Testis (tissue), 3 donors: ENCODE results near the gene DAB2IP. TPM values are rescaled to one million over a fixed set of nuclear protein-coding genes. Genes with fewer than 3 reads are reported as not detected.

Experiments
- DNase-seq: peaks from one replicate; pipeline ENCODE4 v3.0.0-alpha.2; 2019
- H3K27ac ChIP-seq, 2 donors: fragments of 200-600 bp; sonication (generic); one replicate each; pipeline ENCODE4 v1.5.1; 2019
- H3K27me3 ChIP-seq: fragments of 200-600 bp; sonication (generic); one replicate; pipeline ENCODE4 v1.5.1; 2019
- H3K36me3 ChIP-seq: fragments of 200-600 bp; sonication (generic); one replicate; pipeline ENCODE4 v1.5.1; 2017; ENCODE audit warnings: low read depth; ENCODE audit errors: missing control alignments
- H3K4me1 ChIP-seq: fragments of 200-600 bp; sonication (generic); one replicate; pipeline ENCODE4 v1.5.1; 2019
- H3K4me3 ChIP-seq, 2 donors: fragments of 200-600 bp; sonication (generic); one replicate each; pipeline ENCODE4 v1.5.1; 2017 to 2019
- H3K9me3 ChIP-seq: fragments of 200-600 bp; sonication (generic); one replicate; pipeline ENCODE4 v1.5.1; 2017
- CTCF ChIP-seq, 3 experiments: fragments of 450-650 bp in 2 of 3; fragments of 200-600 bp in 1 of 3; sonication (generic) in 1 of 3; IDR thresholded peaks; one replicate each; pipeline ENCODE4 v1.5.1; 2016 to 2019; ENCODE audit warnings: antibody characterized with exemption in 3 of 3, mild to moderate bottlenecking in 2 of 3, moderate library complexity in 1 of 3
- POLR2A ChIP-seq: fragments of 450-650 bp; IDR thresholded peaks from one replicate; pipeline ENCODE4 v1.6.1; 2017; ENCODE audit warnings: antibody characterized with exemption, mild to moderate bottlenecking, moderate library complexity
- WGBS, 2 donors: methylation state at CpG; one replicate each; pipeline ENCODE4 v1.1.5; 2018; 5-methylcytosine and 5-hydroxymethylcytosine counted together
- intact Hi-C: fragments of 100-400 bp; cut with DNase I; formaldehyde crosslinking; loops from one replicate; pipeline ENCODE4 v1.15.1; 2023; ENCODE audit warnings: low total_unique reads
- polyA plus RNA-seq: library from polyadenylated mRNA; stranded (reverse); fragments of 350-450 nt; fragmentation: Illumina TruSeq; extraction: RNeasy Lipid Tissue Mini Kit (QIAGEN cat#74804); gene quantifications from one replicate; pipeline ENCODE4 v1.2.3, GENCODE V29; 2014; ENCODE audit warnings: low read depth, low replicate concordance; ENCODE audit not compliant: insufficient read depth
- total RNA-seq, 2 donors: library from RNA; depleted of rRNA; stranded (reverse); fragments of >200 nt; gene quantifications; one replicate each; pipeline ENCODE4 v1.2.3, GENCODE V29; 2016

DAB2IP gene
- total and polyA plus RNA-seq, 3 donors from 2014 or later: 57.7 to 136 (median 102) TPM

GRCh38 chr9:121717141-121717991 lies 65.9 kb downstream of the DAB2IP start:
- Histone ChIP-seq H3K9me3 (no peaks in the 10 kb centered on the region), H3K4me3 (no peak overlapping the region), H3K27ac (no peak overlapping the region), H3K4me1 (peaks cover 34% of the 10 kb centered on the region), H3K27me3 (no peaks in the 10 kb centered on the region), H3K36me3 (no peaks in the 10 kb centered on the region)
- TF ChIP-seq POLR2A: no peak
- no peak for TF ChIP-seq CTCF (IDR thresholded peaks at IDR 0.05)
- DNase-seq: no peak
- 87 to 88% methylated on average over 18 to 19 of the region's 19 CpGs for WGBS, 2 donors
- intact Hi-C loops: no loop called here

GRCh38 chr9:121718084-121718483 lies 66.7 kb downstream of the DAB2IP start:
- WGBS, 2 donors: 61 to 76% methylated on average over 8 to 16 of the region's 16 CpGs
- no peaks in the 10 kb centered on the region for H3K36me3 ChIP-seq
- H3K27me3 ChIP-seq: no peaks in the 10 kb centered on the region
- no peaks in the 10 kb centered on the region for H3K9me3 ChIP-seq
- H3K27ac ChIP-seq: no peak overlapping the region
- no peak overlapping the region for H3K4me3 ChIP-seq
- intact Hi-C loops: no loop called here
- no peak for TF ChIP-seq POLR2A
- TF ChIP-seq CTCF (IDR thresholded peaks at IDR 0.05): no peak
- peaks cover 41% of the 10 kb centered on the region for H3K4me1 ChIP-seq
- peak; percentile 65 for DNase-seq

GRCh38 chr9:121718501-121718900 lies 67.1 kb downstream of the DAB2IP start:
- Histone ChIP-seq H3K36me3 (no peaks in the 10 kb centered on the region), H3K27me3 (no peaks in the 10 kb centered on the region), H3K9me3 (no peaks in the 10 kb centered on the region), H3K4me1 (peaks cover 46% of the 10 kb centered on the region), H3K27ac (no peak overlapping the region), H3K4me3 (no peak overlapping the region)
- intact Hi-C loops: no loop called here
- TF ChIP-seq POLR2A (no peak), CTCF (IDR thresholded peaks at IDR 0.05) (no peak)
- no peak for DNase-seq
- WGBS, 2 donors: 92 to 93% methylated on average over 6 of the region's 6 CpGs

- no peaks in the 10 kb centered on the region for H3K27me3 ChIP-seq
- TF ChIP-seq POLR2A (no peak), CTCF (IDR thresholded peaks at IDR 0.05) (no peak)
- no peak overlapping the region for H3K4me3 ChIP-seq
- no peaks in the 10 kb centered on the region for H3K9me3 ChIP-seq
- intact Hi-C loops: no loop called here
- H3K4me1 ChIP-seq: peaks cover 59% of the 10 kb centered on the region
- WGBS, 2 donors: 38 to 66% methylated on average over 3 to 7 of the region's 7 CpGs
- no peaks in the 10 kb centered on the region for H3K36me3 ChIP-seq
- no peak for DNase-seq
- H3K27ac ChIP-seq: peak overlapping the region; percentile 36 to 39
Observed at GRCh38 chr9:121720311-121721057, 69.0 kb downstream of the DAB2IP start.
